ENCODE measurements around the gene EDRF1. TPM values are rescaled to one million over a fixed set of nuclear protein-coding genes. Genes with fewer than 3 reads are reported as not detected.
A peak's percentile ranks its signal among the peaks of the same experiment; 100 is the strongest.

The EDRF1 gene, protein sequence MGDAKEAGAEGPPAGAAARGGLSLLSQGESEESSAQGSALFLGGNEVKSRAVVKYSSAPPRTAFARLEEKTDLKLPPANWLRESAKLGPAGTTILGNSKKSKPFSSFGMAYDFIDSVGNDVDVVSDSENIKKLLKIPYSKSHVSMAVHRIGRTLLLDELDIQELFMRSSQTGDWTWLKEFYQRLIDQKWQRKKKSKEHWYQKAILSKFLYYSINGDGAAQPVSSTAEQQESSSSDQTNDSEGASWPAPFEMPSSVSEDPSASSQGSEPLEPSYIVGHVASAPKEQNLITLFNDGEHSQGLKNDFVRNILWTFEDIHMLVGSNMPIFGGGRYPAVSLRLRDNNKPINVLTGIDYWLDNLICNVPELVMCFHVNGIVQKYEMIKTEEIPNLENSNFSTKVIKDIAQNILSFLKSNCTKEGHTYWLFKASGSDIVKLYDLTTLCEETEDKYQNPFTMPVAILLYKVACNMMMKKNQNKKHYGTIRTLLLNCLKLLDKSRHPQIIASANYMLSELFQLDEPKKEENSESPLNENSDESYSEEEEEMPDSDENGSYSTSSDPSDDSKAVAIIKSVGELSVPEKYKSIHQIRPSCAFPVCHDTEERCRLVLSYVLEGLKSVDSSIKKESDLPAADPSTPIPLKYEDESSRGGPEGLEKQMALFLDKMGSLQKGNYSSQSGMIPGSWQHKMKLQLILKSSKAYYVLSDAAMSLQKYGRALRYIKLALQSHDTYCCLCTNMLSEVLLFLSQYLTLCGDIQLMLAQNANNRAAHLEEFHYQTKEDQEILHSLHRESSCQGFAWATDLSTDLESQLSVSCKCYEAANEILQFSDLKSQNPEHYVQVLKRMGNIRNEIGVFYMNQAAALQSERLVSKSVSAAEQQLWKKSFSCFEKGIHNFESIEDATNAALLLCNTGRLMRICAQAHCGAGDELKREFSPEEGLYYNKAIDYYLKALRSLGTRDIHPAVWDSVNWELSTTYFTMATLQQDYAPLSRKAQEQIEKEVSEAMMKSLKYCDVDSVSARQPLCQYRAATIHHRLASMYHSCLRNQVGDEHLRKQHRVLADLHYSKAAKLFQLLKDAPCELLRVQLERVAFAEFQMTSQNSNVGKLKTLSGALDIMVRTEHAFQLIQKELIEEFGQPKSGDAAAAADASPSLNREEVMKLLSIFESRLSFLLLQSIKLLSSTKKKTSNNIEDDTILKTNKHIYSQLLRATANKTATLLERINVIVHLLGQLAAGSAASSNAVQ
- total RNA-seq (2022) (19.9 and 20.9 TPM in 2 replicates), Bru-seq, nascent RNA (percentile 79 among the genes with signal in this experiment), BruChase-seq, experiment 1, labeled RNA remaining after a 6-hour chase (percentile 60 among the genes with signal in this experiment), BruChase-seq, experiment 2, labeled RNA remaining after a 2-hour chase (percentile 68 among the genes with signal in this experiment)
- long read RNA-seq, full-length matches to known transcripts, result 1 of 3 reads
- long read RNA-seq, partial matches to known transcripts, result 0 of 3 reads
- long read RNA-seq, other reads (novel, unspliced or antisense), result 2 of 3 reads

DNA sequence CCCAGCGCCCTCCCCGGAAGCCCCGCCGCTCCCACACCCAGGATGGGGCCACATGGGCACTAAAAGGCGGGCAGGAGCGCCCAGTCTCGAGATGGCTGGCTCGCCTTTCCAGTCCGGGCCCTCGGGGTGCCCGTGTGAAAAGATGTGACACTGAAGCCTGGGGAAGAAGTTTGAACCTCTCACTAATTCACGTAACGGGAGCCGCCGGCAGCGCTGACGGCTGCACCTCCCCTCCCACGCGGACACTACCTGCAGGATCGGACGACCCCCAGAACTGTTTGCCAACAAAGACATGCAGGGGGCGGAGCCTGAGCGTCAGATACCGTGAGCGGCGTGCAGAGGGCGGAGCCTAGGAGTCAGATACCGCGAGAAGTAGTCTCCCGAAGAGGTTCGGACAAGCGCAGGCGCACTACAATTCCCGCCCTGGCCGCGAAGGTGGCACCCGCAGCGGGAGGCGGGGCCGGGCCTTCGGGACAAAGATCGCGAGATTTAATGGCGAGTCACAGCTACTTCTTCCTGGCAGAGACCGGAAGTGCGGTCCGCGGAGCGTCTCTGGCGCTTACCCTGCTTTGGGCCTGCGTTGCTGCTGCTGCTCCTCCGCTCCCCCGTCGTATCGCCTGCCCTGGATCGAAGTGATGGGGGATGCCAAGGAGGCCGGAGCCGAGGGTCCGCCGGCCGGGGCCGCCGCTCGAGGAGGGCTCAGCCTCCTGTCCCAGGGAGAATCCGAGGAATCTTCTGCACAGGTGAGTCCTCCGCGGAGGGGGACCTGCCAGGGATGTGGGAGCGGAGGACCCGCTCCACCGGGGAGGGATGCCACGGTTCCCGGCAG lies at the start of gene EDRF1:
EDRF1 (plus strand) TSS at position 537 of the 829 bp plus-strand sequence; CDS start at position 636, 99 bp downstream.
- BruUV-seq (replicated peaks), result no TSS peak
- H3K4me3 Mint-ChIP-seq (ENCODE audit: low read depth, unreplicated experiment), result peak within 1 kb of the TSS; percentile 93
- H3K27ac Mint-ChIP-seq (ENCODE audit: unreplicated experiment), result peak within 1 kb of the TSS; percentile 85
- peak; percentile 96 for DNase-seq
- TF ChIP-seq, protein P1, sequence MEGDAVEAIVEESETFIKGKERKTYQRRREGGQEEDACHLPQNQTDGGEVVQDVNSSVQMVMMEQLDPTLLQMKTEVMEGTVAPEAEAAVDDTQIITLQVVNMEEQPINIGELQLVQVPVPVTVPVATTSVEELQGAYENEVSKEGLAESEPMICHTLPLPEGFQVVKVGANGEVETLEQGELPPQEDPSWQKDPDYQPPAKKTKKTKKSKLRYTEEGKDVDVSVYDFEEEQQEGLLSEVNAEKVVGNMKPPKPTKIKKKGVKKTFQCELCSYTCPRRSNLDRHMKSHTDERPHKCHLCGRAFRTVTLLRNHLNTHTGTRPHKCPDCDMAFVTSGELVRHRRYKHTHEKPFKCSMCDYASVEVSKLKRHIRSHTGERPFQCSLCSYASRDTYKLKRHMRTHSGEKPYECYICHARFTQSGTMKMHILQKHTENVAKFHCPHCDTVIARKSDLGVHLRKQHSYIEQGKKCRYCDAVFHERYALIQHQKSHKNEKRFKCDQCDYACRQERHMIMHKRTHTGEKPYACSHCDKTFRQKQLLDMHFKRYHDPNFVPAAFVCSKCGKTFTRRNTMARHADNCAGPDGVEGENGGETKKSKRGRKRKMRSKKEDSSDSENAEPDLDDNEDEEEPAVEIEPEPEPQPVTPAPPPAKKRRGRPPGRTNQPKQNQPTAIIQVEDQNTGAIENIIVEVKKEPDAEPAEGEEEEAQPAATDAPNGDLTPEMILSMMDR (IDR thresholded peaks at IDR 0.05; ENCODE audit: unreplicated experiment), result no peak
- intact Hi-C loops (cut with micrococcal nuclease; ENCODE audit: unreplicated experiment), result no loop called here
- H3K9me3 Mint-ChIP-seq (ENCODE audit: low read depth, unreplicated experiment), result no peaks in the 10 kb centered on the region
- H3K4me1 Mint-ChIP-seq (ENCODE audit: low read depth, unreplicated experiment), result no peaks in the 10 kb centered on the region
- CTCF ChIA-PET, result interaction anchor here (0.6 to 0.9 kb wide), 2 partner anchors 11 to 1972 kb away, joined by 3 read pairs; no protein-coding TSS in a partner anchor
- peaks cover 24% of the 10 kb centered on the region for H3K36me3 Mint-ChIP-seq (ENCODE audit: insufficient read depth, unreplicated experiment)
- no peaks in the 10 kb centered on the region for H3K27me3 Mint-ChIP-seq (ENCODE audit: unreplicated experiment)

DNA sequence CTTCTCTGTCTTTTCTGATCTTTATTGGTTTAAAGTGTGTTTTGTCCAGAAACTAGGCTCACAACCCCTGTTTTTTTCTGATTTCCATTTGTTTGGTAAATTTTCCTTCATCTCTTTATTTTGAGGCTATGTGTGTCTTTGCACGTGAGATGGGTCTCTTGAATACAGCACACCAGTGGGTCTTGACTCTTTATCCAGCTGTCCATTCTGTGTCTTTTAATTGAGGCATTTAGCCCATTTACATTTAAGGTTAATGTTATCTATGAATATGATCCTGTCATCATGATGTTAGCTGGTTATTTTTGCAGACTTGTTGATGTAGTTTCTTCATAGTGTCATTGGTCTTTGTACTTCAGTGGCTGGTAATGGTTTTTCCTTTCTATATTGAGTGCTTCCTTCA lies 46.6 kb upstream of the EDRF1 start:
- no peaks in the 10 kb centered on the region for H3K4me1 Mint-ChIP-seq (ENCODE audit: low read depth, unreplicated experiment)
- peaks cover 7% of the 10 kb centered on the region for H3K9me3 Mint-ChIP-seq (ENCODE audit: low read depth, unreplicated experiment)
- intact Hi-C loops (cut with micrococcal nuclease; ENCODE audit: unreplicated experiment), result no loop called here
- no peak overlapping the region for H3K4me3 Mint-ChIP-seq (ENCODE audit: low read depth, unreplicated experiment)
- TF ChIP-seq, protein P1 (IDR thresholded peaks at IDR 0.05; ENCODE audit: unreplicated experiment), result no peak
- DNase-seq, result no peak
- H3K27me3 Mint-ChIP-seq (ENCODE audit: unreplicated experiment), result peaks cover 82% of the 10 kb centered on the region
- H3K36me3 Mint-ChIP-seq (ENCODE audit: insufficient read depth, unreplicated experiment), result no peaks in the 10 kb centered on the region
- BruUV-seq (replicated peaks), result no TSS peak
- H3K27ac Mint-ChIP-seq (ENCODE audit: unreplicated experiment), result no peak overlapping the region
- CTCF ChIA-PET, result no interaction called here

DNA sequence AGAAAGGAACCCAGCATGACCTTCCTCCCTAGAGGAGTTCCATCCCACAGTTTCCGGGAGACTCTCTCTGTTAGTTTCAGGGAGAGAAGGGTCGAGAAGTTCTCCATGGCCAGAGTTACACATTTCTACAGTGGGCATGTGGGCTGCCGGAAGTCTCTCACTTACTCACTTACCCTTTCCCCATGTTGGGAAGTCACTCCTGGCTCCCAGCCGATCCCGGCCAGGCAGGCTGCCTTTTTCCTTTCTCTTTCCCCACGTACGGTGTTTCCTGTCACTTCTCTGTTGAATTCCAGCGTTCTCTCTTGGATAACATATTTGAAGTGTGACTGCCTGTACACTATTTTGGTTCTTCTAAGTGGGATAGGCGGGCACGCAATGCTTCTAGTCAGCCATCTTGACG lies 40.1 kb upstream of the EDRF1 start:
- no peak overlapping the region for H3K4me3 Mint-ChIP-seq (ENCODE audit: low read depth, unreplicated experiment)
- CTCF ChIA-PET, result no interaction called here
- TF ChIP-seq, protein P1 (IDR thresholded peaks at IDR 0.05; ENCODE audit: unreplicated experiment), result no peak

More for the DNA sequence above, 40.1 kb upstream of the EDRF1 start:
- Mint-ChIP-seq H3K4me1 (ENCODE audit: low read depth, unreplicated experiment) (no peaks in the 10 kb centered on the region), H3K27me3 (ENCODE audit: unreplicated experiment) (peaks cover 88% of the 10 kb centered on the region), H3K36me3 (ENCODE audit: insufficient read depth, unreplicated experiment) (no peaks in the 10 kb centered on the region), H3K27ac (ENCODE audit: unreplicated experiment) (no peak overlapping the region), H3K9me3 (ENCODE audit: low read depth, unreplicated experiment) (peaks cover 2% of the 10 kb centered on the region)
- no peak for DNase-seq
- intact Hi-C loops (cut with micrococcal nuclease; ENCODE audit: unreplicated experiment), result no loop called here
- no TSS peak for BruUV-seq (replicated peaks)
